Measurements from ENCODE around the gene TOX2. TPM values are rescaled to one million over a fixed set of nuclear protein-coding genes. Genes with fewer than 3 reads are reported as not detected.

The TOX2 gene
- total and polyA plus RNA-seq, 2 of the 8 experiments (the other 6 are each of a cell fraction or from before 2014, with no cell fraction given): 1.8 to 3.4 TPM

DNA sequence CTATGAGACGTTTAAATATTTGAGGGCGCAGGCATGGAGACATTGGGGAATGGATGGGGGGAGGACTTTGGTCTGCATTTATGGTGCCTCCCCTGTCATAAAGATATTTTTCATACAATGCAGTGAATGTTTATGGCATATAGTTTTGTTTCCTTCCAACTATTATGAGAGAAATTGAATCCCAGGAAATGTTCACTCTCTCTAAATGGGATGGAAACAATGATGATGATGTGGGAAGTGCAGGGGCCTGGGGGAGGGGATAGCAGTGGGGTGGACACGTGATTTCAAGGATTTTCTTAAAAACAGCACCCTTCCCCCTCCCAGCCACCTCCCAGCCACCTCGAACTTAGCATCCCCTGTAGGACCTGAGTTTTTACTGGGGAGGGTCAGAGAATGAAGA lies 69.9 kb downstream of the TOX2 start (continued):
- TF ChIP-seq HDAC6 (IDR thresholded peaks at IDR 0.05; ENCODE audit: low read depth, low read length) (no peak), CTBP2 (IDR thresholded peaks at IDR 0.05; ENCODE audit: borderline replicate concordance, insufficient read depth, insufficient read length, low read length) (no peak), MAFK (IDR thresholded peaks at IDR 0.05; ENCODE audit: low read depth, low read length) (no peak), TEAD4 (IDR thresholded peaks at IDR 0.05; ENCODE audit: low read depth, low read length) (no peak), KDM5A (IDR thresholded peaks at IDR 0.05; ENCODE audit: low read length) (no peak), SRF (IDR thresholded peaks at IDR 0.05; ENCODE audit: low read depth, low read length) (no peak), SIN3A (conservative IDR thresholded peaks at IDR 0.05 in 1 of 2, IDR thresholded peaks at IDR 0.05 in 1 of 2; ENCODE audit: low read depth in 1 of 2, low read length in 2 of 2) (no peak)

All from H1 (cell line).